Measurements from ENCODE around the gene CBY3.
"Not testable (repeated sequence)": the region's sequence is repeated elsewhere in the genome, so short reads cannot be mapped to it uniquely, and the experiment has no call there.

CBY3 gene

GRCh38 chr5:179680780-179681401 lies at the start of gene CBY3:
CBY3 (minus strand) TSS chr5:179681034; CDS start chr5:179680918, 116 bp downstream.
- DNase-seq = no peak

GRCh38 chr5:179730356-179730755 lies 49.5 kb upstream of the CBY3 start:
- DNase-seq = no peak

GRCh38 chr5:179729727-179730126 lies 48.9 kb upstream of the CBY3 start:
- no peak for DNase-seq

GRCh38 chr5:179729303-179729702 lies 48.5 kb upstream of the CBY3 start:
- DNase-seq = no peak

- no peak for DNase-seq
These were observed 46.3 kb upstream of the CBY3 start for GRCh38 chr5:179727106-179727505.

GRCh38 chr5:179724163-179724562 lies 43.3 kb upstream of the CBY3 start:
- no peak for DNase-seq

- no peak for DNase-seq
These were observed 39.4 kb upstream of the CBY3 start for GRCh38 chr5:179720222-179720621.

- no peak for DNase-seq
These were observed 35.5 kb upstream of the CBY3 start for GRCh38 chr5:179716286-179716685.

GRCh38 chr5:179700401-179700918 lies 19.6 kb upstream of the CBY3 start:
- DNase-seq = no peak

- DNase-seq = peak; percentile 23 to 38
These were observed 18.9 kb upstream of the CBY3 start for GRCh38 chr5:179699616-179700237.

GRCh38 chr5:179698935-179699615 lies 18.2 kb upstream of the CBY3 start, which contains the start of gene CANX:
CANX (plus strand) TSS chr5:179698967; CDS start chr5:179705682, 6,715 bp downstream.
- DNase-seq = no peak

GRCh38 chr5:179697993-179698934 lies 17.4 kb upstream of the CBY3 start:
- peak; percentile 95 to 98 for DNase-seq

- DNase-seq = not testable (repeated sequence)
These were observed 16.7 kb upstream of the CBY3 start for GRCh38 chr5:179697543-179697942.

GRCh38 chr5:179697108-179697507 lies 16.3 kb upstream of the CBY3 start:
- DNase-seq = no peak

- DNase-seq = no peak
These were observed 15.8 kb upstream of the CBY3 start for GRCh38 chr5:179696603-179697002.

GRCh38 chr5:179694561-179694960 lies 13.7 kb upstream of the CBY3 start:
- DNase-seq = no peak

GRCh38 chr5:179689212-179689611 lies 8.4 kb upstream of the CBY3 start:
- not testable (repeated sequence) for DNase-seq

- no peak for DNase-seq
These were observed 637 bp downstream of the CBY3 start for GRCh38 chr5:179680014-179680779.

GRCh38 chr5:179679014-179679674 lies 1.7 kb downstream of the CBY3 start:
- peak; percentile 60 to 64 for DNase-seq

GRCh38 chr5:179678223-179679013 lies 2.4 kb downstream of the CBY3 start:
- DNase-seq = peak; percentile 90 to 92
